Sigmoid colon (tissue), 7 donors: ENCODE measurements around the gene CHD3. TPM values are rescaled to one million over a fixed set of nuclear protein-coding genes. Genes with fewer than 3 reads are reported as not detected.
"Not testable (repeated sequence)": the region's sequence is repeated elsewhere in the genome, so short reads cannot be mapped to it uniquely, and the experiment has no call there.

Experiments used
- DNase-seq: peaks from one replicate; pipeline ENCODE4 v3.0.0-alpha.2; 2019
- H3K27ac ChIP-seq, 4 donors: fragments of 200-600 bp; sonication (generic); one replicate each; pipeline ENCODE4 v1.5.1; 2016 to 2019; ENCODE audit warnings: mild to moderate bottlenecking in 1 of 4
- H3K27me3 ChIP-seq, 3 donors: fragments of 200-600 bp; sonication (generic); one replicate each; pipeline ENCODE4 v1.5.1; 2019; ENCODE audit warnings: mild to moderate bottlenecking in 1 of 3
- H3K36me3 ChIP-seq, 4 donors: fragments of 200-600 bp; sonication (generic); one replicate each; pipeline ENCODE4 v1.5.1; 2016 to 2019
- H3K4me1 ChIP-seq, 4 donors: fragments of 200-600 bp; sonication (generic); one replicate each; pipeline ENCODE4 v1.5.1; 2017 to 2019
- H3K4me3 ChIP-seq, 4 donors: fragments of 200-600 bp; sonication (generic); one replicate each; pipeline ENCODE4 v1.5.1; 2017 to 2019; ENCODE audit warnings: mild to moderate bottlenecking in 2 of 4, moderate library complexity in 1 of 4
- H3K9me3 ChIP-seq, 4 donors: fragments of 200-600 bp in 3 of 4; sonication (generic) in 3 of 4; one replicate each; pipeline versions ENCODE4 v1.5.1 to v1.6.1; 2013 to 2019
- CTCF ChIP-seq, 4 experiments: fragments of 450-650 bp in 3 of 4; fragments of 200-600 bp in 1 of 4; IDR thresholded peaks; one replicate each; pipeline ENCODE4 v1.5.1; 2016 to 2019; ENCODE audit warnings: antibody characterized with exemption in 4 of 4, mild to moderate bottlenecking in 3 of 4, moderate library complexity in 2 of 4
- EP300 ChIP-seq, 4 donors: sonication (generic); formaldehyde crosslinking; IDR thresholded peaks; one replicate each; pipeline ENCODE4 v1.6.1; 2017; ENCODE audit warnings: antibody characterized with exemption in 4 of 4
- POLR2A ChIP-seq, 2 donors: fragments of 450-650 bp; IDR thresholded peaks; one replicate each; pipeline ENCODE4 v1.6.1; 2016; ENCODE audit warnings: antibody characterized with exemption in 2 of 2, mild to moderate bottlenecking in 2 of 2, moderate library complexity in 2 of 2
- POLR2AphosphoS5 ChIP-seq, 4 donors: sonication (generic); formaldehyde crosslinking; IDR thresholded peaks; one replicate each; pipeline ENCODE4 v1.6.1; 2017; ENCODE audit warnings: antibody characterized with exemption in 4 of 4
- WGBS, 2 donors: extraction: QIAGEN DNeasy Blood & Tissue Kit; methylation state at CpG; one replicate each; pipeline ENCODE4 v1.1.7; 2013; 5-methylcytosine and 5-hydroxymethylcytosine counted together
- intact Hi-C: fragments of 100-400 bp; cut with DNase I; formaldehyde crosslinking; loops from one replicate; pipeline ENCODE4 v1.15.1; 2023
- polyA plus RNA-seq, 3 donors: library from polyadenylated mRNA; stranded (reverse); fragments of 200-250 nt; gene quantifications; one replicate each; pipeline ENCODE4 v1.2.3, GENCODE V29; 2013
- total RNA-seq, 4 donors: library from RNA; depleted of rRNA; stranded (reverse); fragments of >200 nt; gene quantifications; one replicate each; pipeline ENCODE4 v1.1.0, GENCODE V29; 2016
- donor health status: healthy with polysubstance abuse.
- donor health status: Bipolar disorder and iron deficiency.
- donor health status: healthy.

Gene CHD3
- total and polyA plus RNA-seq, 7 donors, result 33.8 to 147 (median 97.2) TPM

GRCh38 chr17:7947651-7948050 is 59.1 kb downstream of the CHD3 start:
- WGBS, 2 donors, result 87 to 91% methylated on average over 5 of the region's 5 CpGs
- peaks cover 0 to 14% (median 6%) of the 10 kb centered on the region in 4 donors for H3K4me1 ChIP-seq
- no peak overlapping the region for H3K27ac ChIP-seq
- peaks cover 23 to 70% (median 53%) of the 10 kb centered on the region in 4 donors for H3K36me3 ChIP-seq
- intact Hi-C loops, result no loop called here
- DNase-seq, result no peak
- no peaks in the 10 kb centered on the region for H3K9me3 ChIP-seq
- no peaks in the 10 kb centered on the region for H3K27me3 ChIP-seq
- no peak overlapping the region for H3K4me3 ChIP-seq
- TF ChIP-seq POLR2A (IDR thresholded peaks at IDR 0.05), result no peak
- TF ChIP-seq CTCF (IDR thresholded peaks at IDR 0.05), result no peak
- TF ChIP-seq POLR2AphosphoS5 (IDR thresholded peaks at IDR 0.05), result no peak
- TF ChIP-seq EP300 (IDR thresholded peaks at IDR 0.05), result no peak

- Histone ChIP-seq H3K4me3 (no peak overlapping the region), H3K36me3 (peaks cover 7 to 44% (median 32%) of the 10 kb centered on the region in 4 donors)
Observed at GRCh38 chr17:7950578-7950977, 62.0 kb downstream of the CHD3 start.

GRCh38 chr17:7951143-7951792 is 62.7 kb downstream of the CHD3 start:
- intact Hi-C loops, result no loop called here
- H3K27ac ChIP-seq, result peak overlapping the region; percentile 49 to 73 (median 62)

More at GRCh38 chr17:7950578-7950977, 62.0 kb downstream of the CHD3 start:
- no peaks in the 10 kb centered on the region for H3K9me3 ChIP-seq
- peaks cover 0 to 24% (median 10%) of the 10 kb centered on the region in 4 donors for H3K4me1 ChIP-seq
- intact Hi-C loops, result no loop called here
- no peak for TF ChIP-seq POLR2AphosphoS5 (IDR thresholded peaks at IDR 0.05)
- no peak for TF ChIP-seq POLR2A (IDR thresholded peaks at IDR 0.05)
- no peak for TF ChIP-seq CTCF (IDR thresholded peaks at IDR 0.05)
- no peak for TF ChIP-seq EP300 (IDR thresholded peaks at IDR 0.05)
- DNase-seq, result no peak
- 77 to 82% methylated on average over 3 of the region's 3 CpGs for WGBS, 2 donors
- H3K27me3 ChIP-seq, result no peaks in the 10 kb centered on the region
- H3K27ac ChIP-seq, result peak overlapping the region in 2 of 4 donors; percentile 72 to 73

GRCh38 chr17:7953266-7953665 is 64.7 kb downstream of the CHD3 start:
- DNase-seq, H3K9me3 ChIP-seq, intact Hi-C loops, H3K27me3 ChIP-seq, H3K4me3 ChIP-seq, H3K27ac ChIP-seq: not testable (repeated sequence)
- peaks cover 7 to 17% (median 13%) of the 10 kb centered on the region in 4 donors for H3K36me3 ChIP-seq
- H3K4me1 ChIP-seq, result peaks cover 0 to 38% (median 21%) of the 10 kb centered on the region in 4 donors
- 94 to 96% methylated on average over 13 of the region's 13 CpGs for WGBS, 2 donors

More at GRCh38 chr17:7951143-7951792, 62.7 kb downstream of the CHD3 start:
- no peak for TF ChIP-seq CTCF (IDR thresholded peaks at IDR 0.05)
- TF ChIP-seq EP300 (IDR thresholded peaks at IDR 0.05), result no peak
- no peak for TF ChIP-seq POLR2A (IDR thresholded peaks at IDR 0.05)
- TF ChIP-seq POLR2AphosphoS5 (IDR thresholded peaks at IDR 0.05), result no peak
- Histone ChIP-seq H3K4me1 (peaks cover 0 to 31% (median 16%) of the 10 kb centered on the region in 4 donors), H3K4me3 (no peak overlapping the region), H3K27me3 (no peaks in the 10 kb centered on the region), H3K36me3 (peaks cover 7 to 37% (median 25%) of the 10 kb centered on the region in 4 donors), H3K9me3 (no peaks in the 10 kb centered on the region)
- 69 to 71% methylated on average over 5 of the region's 5 CpGs for WGBS, 2 donors
- DNase-seq, result no peak

- intact Hi-C loops, result no loop called here
- Histone ChIP-seq H3K36me3 (no peaks in the 10 kb centered on the region), H3K9me3 (no peaks in the 10 kb centered on the region), H3K4me1 (peaks cover 0 to 38% (median 21%) of the 10 kb centered on the region in 4 donors), H3K27me3 (no peaks in the 10 kb centered on the region), H3K27ac (peak overlapping the region in 3 of 4 donors; percentile 74 to 83 (median 78)), H3K4me3 (no peak overlapping the region)
- DNase-seq, result no peak
- no peak for TF ChIP-seq CTCF (IDR thresholded peaks at IDR 0.05)
- TF ChIP-seq EP300 (IDR thresholded peaks at IDR 0.05), result no peak
- TF ChIP-seq POLR2A (IDR thresholded peaks at IDR 0.05), result no peak
- TF ChIP-seq POLR2AphosphoS5 (IDR thresholded peaks at IDR 0.05), result peak in 2 of 4 donors; percentile 54 to 56
- WGBS, 2 donors, result 76 to 83% methylated on average over 13 of the region's 13 CpGs
Observed at GRCh38 chr17:7955414-7956227, 67.0 kb downstream of the CHD3 start.
